Astrocyte (in vitro differentiated cells and primary cell): ENCODE measurements around the gene FOXI3.

Source experiments
- EZH2 ChIP-seq: IDR thresholded peaks from 2 replicates; pipeline ENCODE4 v1.6.1; 2012; ENCODE audit warnings: mild to moderate bottlenecking, low read length, inconsistent platforms; ENCODE audit not compliant: insufficient read depth
- TF ChIP-seq, protein P1 (sequence below): IDR thresholded peaks from 2 replicates; pipeline ENCODE4 v1.5.1; 2011; ENCODE audit warnings: low read depth, mild to moderate bottlenecking, inconsistent platforms, low read length, moderate library complexity; ENCODE audit not compliant: insufficient read depth

GRCh38 chr2:88492002-88492401 is 39.5 kb upstream of the FOXI3 start:
- TF ChIP-seq, protein P1, sequence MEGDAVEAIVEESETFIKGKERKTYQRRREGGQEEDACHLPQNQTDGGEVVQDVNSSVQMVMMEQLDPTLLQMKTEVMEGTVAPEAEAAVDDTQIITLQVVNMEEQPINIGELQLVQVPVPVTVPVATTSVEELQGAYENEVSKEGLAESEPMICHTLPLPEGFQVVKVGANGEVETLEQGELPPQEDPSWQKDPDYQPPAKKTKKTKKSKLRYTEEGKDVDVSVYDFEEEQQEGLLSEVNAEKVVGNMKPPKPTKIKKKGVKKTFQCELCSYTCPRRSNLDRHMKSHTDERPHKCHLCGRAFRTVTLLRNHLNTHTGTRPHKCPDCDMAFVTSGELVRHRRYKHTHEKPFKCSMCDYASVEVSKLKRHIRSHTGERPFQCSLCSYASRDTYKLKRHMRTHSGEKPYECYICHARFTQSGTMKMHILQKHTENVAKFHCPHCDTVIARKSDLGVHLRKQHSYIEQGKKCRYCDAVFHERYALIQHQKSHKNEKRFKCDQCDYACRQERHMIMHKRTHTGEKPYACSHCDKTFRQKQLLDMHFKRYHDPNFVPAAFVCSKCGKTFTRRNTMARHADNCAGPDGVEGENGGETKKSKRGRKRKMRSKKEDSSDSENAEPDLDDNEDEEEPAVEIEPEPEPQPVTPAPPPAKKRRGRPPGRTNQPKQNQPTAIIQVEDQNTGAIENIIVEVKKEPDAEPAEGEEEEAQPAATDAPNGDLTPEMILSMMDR, result no peak
- TF ChIP-seq EZH2, result no peak
